GM12872 (cell line): ENCODE results near the gene UNC5B.

Experiments
- CTCF ChIP-seq: IDR thresholded peaks from 3 replicates; pipeline ENCODE4 v1.5.1; 2011; ENCODE audit warnings: low read depth, mild to moderate bottlenecking, low read length, moderate library complexity; ENCODE audit not compliant: insufficient read depth

Gene UNC5B

DNA sequence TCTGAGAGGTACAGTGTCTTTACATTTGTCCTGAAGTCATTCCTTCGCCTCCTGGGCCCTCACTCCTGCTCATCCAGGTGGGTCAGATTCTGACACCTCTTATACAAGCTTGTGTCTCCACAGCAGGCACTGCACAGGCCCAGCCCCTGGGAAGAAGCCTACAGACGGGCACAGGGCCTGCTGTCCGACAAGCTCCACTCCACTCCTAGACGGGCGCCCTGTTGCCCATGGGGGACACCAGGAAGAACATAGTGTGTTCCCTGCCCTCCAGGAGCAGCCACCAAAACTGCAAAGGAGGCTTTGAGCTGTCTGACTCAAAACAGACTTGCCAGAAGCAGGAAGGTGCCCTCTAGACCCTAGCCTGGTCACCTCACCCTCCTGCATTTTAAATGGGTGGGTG is 61.1 kb downstream of the UNC5B start:
- TF ChIP-seq CTCF: no peak

DNA sequence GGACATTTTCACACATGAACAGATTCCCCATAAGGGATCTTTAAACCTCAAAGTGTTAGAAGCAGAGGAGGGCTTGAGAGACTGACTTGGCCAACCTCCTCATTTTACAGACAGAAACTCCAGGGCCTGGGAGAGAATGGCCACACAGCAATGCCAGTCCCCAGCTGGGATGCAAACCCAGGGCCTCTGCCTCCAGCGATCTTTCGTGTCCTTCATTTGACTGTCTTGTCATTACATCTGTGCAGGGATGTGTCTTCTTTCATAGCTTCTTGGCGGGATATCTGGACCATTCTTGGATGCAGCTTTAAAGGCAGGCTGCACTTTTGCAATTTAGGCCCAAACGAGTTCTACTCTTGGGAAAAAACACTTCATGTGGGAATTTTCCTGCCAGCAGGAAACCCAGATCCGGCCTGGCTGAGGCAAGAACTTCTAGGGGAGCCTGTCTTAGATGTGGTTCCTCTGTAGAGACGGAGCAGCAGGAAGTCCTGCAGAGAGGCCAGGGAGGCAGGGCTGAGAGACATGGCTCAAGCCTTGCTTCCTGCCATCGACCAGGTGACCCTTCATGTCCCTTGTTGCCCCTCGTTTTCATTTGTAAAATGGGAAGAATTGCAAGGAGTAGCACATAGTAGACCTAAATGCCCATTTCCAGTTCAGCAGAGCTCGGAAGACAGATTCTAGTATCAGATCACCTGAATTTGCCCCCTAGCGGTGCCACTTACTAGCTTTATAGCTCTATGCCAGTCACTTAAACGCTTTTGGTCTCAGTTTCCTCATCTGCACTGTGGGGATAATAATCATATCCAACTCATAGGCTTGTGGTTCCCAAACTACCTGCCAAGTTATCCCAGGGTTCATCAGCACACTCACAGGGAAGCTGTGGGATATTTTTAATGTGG is 62.8 kb downstream of the UNC5B start:
- peak; percentile 19; the same call in 1 of the 3 replicates for TF ChIP-seq CTCF

DNA sequence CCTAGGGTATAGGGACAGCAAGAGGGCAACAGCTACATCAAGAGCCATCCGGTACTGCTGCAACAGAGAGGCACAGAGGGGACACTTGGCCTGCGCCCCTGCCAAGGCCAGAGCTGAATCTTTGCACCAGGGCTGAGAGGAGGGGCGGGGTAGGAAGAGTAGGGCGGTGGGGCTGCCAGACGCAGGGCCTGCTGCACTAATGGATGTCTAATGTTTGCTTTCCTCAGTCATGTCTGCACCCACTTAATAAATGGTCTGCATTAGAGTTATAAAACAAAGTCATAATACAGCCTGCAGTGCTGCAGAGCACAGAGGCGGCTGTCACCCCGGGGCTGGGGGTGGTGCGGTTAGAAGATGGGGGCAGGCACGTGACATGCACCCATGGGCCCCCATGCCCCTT is 64.5 kb downstream of the UNC5B start:
- TF ChIP-seq CTCF: no peak

- no peak for TF ChIP-seq CTCF
These were observed 65.7 kb downstream of the UNC5B start for GRCh38 chr10:71277914-71278665.

DNA sequence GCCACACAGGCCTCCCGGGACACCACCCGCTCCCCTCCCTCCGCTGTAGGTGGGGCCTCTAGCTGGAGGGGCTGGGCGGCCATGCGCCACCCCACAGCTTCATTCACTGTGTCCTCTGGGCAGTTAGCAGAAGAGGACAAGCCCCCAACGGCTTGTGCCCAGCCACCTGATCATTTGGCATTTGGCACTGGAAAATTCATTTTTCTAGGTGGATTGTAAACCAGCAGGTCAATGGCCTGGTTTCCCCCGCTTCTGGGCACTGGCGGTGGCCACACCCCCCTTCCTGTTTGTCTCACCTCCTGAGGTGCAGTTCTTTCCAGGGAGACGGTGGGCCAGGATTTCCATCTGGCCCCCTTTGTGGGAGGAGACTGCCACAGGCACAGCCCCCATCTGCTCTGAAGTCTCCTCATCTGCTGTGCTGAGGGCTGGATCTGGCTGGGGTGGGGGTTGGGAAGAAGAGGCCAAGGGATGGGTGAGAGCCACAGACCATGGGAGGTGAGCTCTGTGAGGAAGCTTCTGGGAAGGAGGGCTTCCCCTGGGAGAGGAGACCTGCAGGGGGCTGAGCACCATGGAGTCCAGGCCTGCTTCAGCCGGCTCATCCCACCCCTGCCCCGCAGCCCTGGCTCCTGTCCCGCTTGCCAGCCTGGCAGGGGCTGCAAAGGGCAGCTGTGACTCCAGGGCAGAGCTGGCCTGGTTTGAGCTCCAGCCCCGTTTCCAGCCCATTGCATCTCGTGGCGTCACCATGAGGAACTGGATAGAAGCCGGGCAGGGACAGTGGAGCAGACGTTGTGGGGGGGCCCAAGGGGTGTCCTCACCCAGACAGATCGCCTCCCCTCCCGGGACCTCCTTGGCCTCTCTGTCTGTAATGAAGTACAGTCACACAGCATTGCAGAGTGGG is 66.6 kb downstream of the UNC5B start:
- TF ChIP-seq CTCF: no peak

DNA sequence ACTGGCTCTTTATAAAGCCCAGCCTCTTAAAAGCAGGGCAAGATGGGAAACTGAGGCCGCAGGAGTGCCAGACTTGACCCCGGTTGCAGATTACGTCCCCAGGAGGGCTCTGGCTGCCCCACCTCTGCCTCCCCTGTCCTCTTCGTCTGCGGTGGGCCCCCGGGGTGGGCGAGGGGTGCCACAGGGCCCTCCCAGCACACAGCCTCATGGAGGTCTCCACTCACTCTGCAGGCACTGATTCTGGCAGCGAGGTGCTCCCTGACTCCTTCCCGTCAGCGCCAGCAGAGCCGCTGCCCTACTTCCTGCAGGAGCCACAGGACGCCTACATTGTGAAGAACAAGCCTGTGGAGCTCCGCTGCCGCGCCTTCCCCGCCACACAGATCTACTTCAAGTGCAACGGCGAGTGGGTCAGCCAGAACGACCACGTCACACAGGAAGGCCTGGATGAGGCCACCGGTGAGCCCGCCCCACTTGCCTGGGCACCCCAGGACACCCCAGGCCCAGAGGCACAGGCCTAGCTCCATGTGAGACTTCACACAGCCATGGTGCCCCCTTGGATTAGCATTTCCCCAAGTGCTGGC is 67.3 kb downstream of the UNC5B start:
- no peak for TF ChIP-seq CTCF
